Activated CD8-positive, alpha-beta memory T cell treated with anti-CD3 and anti-CD28 coated beads, Interleukin-2, amount 50 U/mL, for 1 hour (primary cell): ENCODE results near the gene TBXAS1.

Source experiments
- DNase-seq: peaks from one replicate; pipeline ENCODE4 v3.0.0-alpha.2; 2020; ENCODE audit errors: extremely low read depth

TBXAS1 gene

GRCh38 chr7:140022582-140023211 is 193.6 kb downstream of the TBXAS1 start:
- no peak for DNase-seq

DNA sequence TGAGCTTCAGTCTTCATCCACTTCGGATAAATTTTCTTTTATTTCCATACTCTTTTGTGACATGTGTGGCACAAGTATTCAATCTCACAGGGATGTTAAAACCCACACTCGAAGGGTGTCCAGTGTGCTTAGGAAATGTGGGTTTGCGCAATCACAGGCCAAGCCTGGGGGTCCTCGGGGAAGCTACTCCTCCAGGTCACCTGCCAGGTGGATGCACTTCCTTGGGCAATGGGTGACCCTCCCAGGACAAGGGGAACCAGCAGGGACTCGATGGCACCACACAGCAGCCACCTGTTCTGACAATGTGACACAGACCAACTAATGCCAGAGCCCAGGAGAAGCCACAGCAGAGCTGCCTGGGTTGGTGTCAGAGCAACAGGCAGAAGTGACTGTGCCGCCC is 194.7 kb downstream of the TBXAS1 start:
- DNase-seq: no peak

DNA sequence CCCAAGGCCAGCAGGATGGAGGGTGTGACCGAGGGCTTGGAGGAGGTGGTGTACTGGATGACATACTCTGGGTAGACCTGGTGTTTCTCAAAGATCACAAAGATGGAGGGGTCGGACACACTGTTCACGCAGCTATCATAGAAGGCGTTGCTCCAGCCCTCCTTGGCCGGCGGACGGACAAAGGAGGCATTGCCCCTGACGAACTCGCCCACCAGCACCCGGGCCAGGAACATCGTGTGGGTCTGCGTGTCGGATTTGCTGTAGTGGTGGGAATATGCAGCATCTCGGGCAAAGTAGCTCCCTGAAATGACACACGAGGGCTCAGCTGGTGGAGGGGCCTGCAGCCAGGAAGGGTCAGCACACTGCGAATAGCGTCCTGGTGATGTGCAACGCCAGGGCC is 195.5 kb downstream of the TBXAS1 start:
- no peak for DNase-seq

GRCh38 chr7:140025241-140025640 is 196.2 kb downstream of the TBXAS1 start:
- no peak for DNase-seq

GRCh38 chr7:140025814-140026433 is 196.9 kb downstream of the TBXAS1 start:
- no peak for DNase-seq

DNA sequence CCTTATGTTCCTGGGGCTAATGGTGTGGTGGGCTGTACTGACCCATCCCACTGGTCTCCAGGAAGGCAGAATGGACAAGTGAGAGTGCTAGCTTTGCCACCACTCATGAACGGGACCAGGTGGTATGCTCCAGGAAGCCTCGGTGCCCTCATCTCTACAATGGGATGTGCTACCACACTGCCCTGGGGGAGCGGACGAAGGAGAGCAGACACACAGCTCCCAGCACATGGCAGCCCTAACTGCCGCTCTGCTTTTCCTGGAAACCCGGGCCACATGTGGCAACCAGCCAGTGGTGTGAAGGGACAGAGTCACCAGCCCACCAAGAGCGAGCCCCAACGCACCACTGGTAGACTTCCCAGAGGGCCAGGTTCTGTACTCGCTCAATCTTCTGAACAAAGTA is 197.9 kb downstream of the TBXAS1 start:
- no peak for DNase-seq

- DNase-seq: no peak
Measured at GRCh38 chr7:140027858-140028257, 198.8 kb downstream of the TBXAS1 start.

DNA sequence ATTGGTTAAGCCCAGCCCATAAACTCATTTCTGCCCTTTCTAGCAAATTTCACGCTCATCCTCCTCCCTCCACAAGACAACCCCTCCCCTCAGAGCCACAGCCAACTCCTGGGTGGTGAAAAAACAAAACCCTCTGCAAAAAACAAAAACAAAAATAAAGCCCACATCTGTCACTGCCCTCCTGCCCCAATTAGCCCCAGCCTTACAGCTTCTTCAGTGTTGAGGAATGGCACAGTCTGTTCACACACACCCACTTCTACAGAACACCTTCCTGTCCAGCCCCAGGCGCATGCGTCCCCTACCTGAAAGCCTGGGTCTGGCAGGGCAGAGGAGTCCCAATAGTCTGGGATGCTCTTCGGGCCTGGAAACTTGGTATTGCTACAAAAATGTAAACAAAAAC is 199.2 kb downstream of the TBXAS1 start:
- no peak for DNase-seq

DNA sequence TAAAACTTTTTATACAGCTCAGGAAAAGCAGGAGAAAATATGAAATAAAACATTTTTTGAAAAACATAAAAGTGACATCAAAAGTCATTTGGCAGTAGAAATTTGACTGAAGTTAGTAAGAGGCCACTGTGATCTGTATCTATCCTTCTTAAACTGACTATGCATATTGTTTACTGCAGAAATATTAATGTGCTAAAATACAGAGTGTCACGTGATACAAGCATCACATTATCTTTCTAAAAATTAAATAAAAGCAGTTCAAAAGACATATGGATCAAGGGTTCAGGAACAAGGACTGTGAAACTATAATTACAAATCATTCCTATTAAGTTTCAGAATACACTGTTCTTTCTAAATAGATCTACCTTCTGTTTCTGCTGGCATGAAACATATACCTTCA is 200.0 kb downstream of the TBXAS1 start:
- no peak for DNase-seq

DNA sequence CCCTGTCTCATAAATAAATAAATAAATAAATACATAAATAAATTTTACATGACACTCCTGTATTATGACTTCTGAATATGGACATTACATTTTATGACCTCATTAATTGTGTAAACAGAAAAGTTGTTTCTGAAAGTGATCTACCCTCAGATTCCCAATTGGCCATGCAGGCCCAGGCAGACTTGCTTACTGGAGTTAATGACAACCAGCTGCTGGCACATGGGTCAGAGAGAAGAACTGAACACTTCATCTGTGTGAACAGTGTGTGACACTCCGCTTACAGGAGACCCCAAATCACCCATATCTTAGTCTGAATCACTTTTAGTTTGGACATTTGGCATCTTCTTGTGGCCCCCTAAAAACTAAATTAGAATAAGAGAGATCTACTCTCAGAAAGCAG is 202.3 kb downstream of the TBXAS1 start:
- DNase-seq: no peak

DNA sequence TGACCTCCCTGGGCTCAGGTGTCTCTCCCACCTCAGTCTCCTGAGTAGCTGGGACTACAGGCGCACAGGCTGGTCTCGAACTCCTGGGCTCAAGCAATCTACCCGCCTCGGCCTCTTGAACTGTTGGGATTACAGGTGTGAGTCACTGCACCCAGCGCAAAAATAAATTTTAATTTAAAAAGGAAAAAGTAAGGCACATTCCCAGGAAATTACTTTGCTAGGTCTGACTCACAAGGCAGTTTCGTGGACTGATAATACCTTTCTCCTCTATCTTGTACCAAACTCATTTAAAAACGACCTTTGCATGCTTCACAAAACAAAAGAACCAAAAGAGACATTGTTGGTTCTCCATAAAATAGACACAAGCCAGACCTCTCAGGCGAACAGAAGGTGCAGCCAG is 204.0 kb downstream of the TBXAS1 start:
- no peak for DNase-seq

DNA sequence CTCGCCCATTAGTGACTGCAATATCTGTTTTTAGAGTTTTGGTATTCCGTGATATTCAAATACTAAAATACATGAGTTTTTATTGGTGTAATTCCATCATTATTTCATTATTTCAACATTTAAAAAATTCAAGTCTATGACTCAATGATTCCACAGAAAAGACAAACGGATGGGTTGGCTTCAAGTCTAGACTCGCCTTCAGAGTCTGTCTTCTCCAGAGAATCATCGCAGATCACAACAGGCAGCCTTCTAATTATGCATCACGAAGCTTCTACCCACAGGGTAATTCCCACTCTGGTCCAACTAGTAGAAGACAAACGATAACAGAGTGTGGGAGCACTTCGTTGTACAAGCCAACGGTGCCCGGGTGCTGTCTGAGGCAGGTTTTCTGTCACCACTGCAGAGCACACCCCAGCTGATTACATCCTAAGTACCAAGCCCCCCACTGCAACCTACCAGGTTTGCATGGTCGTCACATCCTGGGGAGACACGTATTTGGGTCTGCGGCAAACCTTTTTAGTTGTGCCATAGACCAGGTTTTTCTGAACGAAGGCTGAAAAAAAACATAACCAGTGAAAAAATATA is 204.8 kb downstream of the TBXAS1 start:
- no peak for DNase-seq

DNA sequence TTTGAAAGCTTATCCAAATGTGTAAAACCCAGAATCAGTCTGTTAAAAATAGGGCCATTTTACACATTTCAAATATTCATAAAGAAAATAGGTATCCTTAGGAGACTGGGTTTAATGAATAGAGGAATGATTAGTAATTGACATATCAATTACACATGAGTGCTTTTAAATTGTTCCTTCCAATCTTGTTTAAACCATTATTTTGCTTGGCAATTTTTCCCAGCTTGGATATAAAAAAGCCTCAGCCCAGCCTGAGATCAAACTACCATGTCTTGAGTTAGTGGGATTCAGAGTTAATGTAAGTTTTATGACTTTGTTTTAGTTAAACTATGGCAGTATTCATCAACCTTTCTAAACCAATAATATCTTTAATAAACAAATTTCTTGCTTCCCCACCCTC is 205.4 kb downstream of the TBXAS1 start:
- DNase-seq: no peak

- no peak for DNase-seq
Measured at GRCh38 chr7:140035400-140036223, 206.5 kb downstream of the TBXAS1 start.

DNA sequence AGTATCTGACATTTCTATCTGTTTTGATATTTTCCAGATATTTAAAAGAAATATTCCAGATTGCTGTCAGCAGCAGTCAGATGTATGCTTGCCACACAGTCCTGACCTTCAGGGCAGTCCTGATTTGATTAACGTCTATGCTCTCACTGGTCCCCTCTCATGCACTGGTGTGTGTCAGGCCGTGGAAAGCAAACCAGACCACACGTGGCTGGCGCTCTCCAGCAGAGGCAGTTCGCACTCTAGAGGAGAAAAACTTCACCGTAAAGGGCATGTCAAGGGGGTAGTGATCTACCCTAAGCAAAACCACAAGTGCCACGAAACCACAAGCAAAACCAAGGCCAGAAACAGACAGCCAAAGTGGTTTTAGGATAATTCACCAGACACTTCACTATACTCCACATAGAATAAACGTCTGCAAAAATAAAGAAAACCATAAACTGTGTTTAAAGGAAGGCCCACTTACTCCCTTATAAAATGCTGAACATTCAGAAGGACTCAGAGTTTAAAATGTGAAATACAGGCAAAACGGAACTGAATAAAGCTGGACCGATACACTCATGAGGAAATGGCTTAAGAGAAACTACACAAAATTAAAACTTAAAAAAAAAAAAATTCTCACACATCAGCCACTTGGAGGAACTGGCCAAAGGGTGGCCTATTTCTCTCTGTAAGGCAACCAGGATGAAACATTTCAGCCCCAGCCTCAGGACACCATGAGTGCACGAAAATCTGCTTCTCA is 207.3 kb downstream of the TBXAS1 start:
- DNase-seq: no peak

DNA sequence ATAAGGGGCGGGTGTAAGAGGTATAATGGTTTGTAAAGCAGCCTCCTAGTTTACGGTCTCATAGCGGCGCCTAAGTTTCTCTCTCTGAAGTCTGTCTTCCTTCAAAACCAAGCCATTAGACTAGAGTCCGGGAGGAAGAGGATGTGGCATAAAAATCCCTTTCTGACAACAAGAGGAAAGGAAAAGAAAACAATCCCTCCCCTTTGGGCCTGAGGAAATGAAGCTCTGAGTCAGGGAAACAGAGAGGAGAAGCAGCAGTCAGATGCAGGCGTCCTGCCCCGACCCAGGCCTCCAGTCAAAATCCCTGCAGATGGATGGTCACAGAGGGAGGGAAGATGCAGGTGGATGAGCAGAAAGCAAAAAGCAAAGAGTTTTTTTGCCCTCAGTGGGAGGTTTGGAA is 210.0 kb downstream of the TBXAS1 start:
- DNase-seq: no peak

DNA sequence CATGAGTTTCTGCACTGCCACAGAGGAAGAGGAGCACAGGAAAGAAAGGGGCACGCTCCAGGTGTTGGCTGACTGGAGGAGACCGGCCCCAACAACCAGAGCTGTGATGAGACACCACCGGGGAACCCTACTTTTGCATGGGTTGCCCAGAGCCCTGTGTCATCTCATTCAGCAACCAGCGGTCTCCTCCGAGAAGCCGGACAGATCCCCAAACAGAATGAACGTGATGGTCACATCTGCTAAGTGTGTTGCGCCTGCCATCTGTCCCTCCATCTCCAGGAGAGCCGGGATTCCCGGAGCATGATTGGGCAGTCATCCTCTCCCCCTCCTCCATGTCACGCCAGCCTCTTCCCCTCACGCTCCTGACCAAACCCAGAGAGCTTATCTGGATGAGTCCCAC is 210.8 kb downstream of the TBXAS1 start:
- DNase-seq: no peak

DNA sequence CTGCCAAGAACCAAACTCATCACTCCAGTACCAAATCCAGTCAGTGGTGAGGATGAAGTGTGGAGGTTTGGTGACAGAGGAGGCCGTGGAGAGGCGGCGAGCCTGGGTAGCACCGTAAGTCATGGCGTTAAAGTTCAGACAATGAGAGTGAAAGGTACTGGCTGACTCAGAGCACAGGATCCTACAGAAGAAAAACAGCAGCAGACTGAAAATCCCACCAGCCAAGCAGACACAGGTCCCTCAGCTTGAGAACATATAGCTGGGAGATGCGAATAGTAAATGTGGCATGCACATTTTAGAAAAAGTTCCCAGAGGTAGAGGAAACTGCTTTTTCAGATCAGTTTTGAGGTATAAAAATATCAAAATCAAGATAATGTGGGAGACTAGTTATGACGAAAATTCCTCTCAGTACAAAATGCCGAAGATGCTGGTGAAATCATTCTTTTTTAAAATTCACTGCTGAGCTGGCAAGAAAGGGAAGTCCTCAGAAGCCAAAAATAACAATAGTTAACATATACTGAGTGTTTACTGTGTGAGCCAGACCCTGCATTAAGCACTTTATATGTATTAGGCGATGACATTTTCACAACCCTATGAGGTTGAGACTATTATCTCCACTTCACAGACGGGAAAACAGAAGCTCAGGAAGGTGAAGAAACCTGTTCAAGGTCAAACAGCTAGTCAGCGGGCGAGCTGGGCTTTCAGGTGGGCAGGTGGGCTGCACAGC is 212.8 kb downstream of the TBXAS1 start:
- no peak for DNase-seq

DNA sequence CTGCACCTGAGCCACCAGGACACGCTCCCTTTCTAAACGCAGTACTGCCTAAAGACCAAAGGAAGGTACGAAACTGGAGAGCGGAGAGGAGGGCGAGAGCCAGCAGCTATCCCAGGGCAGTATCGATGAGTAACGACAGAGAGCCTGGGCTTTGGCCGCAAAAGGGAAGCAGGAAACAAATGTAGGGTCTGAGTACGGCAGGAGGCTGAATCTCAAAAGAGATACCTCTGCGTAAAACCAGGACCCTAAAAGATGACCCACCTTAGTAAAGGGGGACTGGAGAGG is 213.3 kb downstream of the TBXAS1 start:
- no peak for DNase-seq

DNA sequence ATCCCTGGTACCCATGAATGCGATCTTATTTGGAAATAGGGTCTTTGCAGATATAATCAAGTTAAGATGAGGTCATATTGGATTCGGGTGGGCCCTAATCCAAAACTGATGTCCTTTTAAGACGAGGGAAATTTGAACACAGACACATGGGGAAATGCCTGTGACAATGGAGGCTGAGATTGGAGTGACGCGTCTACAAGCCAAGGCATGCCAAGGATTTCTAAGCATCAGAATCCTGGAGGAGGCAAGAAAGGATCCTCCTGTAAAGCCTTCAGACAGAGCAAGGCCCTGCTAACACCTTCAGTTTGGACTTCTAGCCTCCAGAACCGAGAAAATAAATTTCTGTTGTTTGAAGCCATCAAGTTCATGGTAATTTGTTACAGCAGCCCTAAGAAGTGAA is 215.2 kb downstream of the TBXAS1 start:
- no peak for DNase-seq

GRCh38 chr7:140045697-140046096 is 216.6 kb downstream of the TBXAS1 start:
- no peak for DNase-seq

DNA sequence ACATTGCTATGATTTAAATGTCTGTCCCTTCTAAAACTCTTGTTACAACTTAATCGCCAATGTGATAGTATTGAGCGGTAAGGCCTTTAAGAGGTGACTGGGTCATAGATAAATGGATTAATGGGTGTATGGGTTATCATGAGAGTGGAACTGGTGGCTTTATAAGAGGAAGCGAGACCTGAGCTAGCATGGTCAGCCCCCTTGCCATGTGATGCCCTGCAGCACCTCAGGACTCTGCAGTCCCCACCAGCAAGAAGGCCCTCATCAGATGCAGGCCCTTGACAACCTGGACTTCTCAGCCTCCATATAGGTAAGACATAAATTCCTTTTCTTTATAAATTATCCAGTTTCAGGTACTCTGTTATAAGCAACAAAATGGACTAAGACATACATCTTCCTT is 218.1 kb downstream of the TBXAS1 start:
- DNase-seq: no peak
